HG03103 (cell line): ENCODE data around the gene RPL11.
A peak's percentile ranks its signal among the peaks of the same experiment; 100 is the strongest.
"Not testable (repeated sequence)": the region's sequence is repeated elsewhere in the genome, so short reads cannot be mapped to it uniquely, and the experiment has no call there.

ENCODE experiments used
- ATAC-seq: cut with Tn5 transposase; IDR thresholded peaks from one replicate; pipeline ENCODE4 v1.9.1; 2021; ENCODE audit warnings: low read depth; ENCODE audit not compliant: unreplicated experiment

RPL11 gene

DNA sequence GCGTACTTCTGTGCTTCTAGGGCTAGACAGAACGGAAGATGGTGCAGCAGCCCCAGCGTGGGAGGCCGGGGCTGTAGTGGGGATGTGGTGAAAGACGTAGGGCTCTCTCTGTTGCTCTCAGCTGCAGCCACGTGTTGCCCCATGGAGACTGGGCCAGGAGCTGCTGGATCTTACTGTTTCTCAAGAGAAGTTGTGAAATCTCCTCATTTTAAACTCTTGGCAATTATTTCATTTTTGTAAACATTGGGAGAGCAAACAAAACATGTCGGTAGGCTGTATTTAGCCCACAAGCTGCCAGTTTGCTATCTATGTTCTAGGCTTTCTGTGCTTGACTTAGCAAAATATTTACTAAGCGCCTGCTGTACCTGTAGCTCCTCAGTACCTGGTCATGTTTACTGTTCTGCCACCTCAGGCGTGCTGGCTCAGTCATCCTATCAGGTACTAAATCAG lies 35.8 kb downstream of the RPL11 start:
- no peak for ATAC-seq

DNA sequence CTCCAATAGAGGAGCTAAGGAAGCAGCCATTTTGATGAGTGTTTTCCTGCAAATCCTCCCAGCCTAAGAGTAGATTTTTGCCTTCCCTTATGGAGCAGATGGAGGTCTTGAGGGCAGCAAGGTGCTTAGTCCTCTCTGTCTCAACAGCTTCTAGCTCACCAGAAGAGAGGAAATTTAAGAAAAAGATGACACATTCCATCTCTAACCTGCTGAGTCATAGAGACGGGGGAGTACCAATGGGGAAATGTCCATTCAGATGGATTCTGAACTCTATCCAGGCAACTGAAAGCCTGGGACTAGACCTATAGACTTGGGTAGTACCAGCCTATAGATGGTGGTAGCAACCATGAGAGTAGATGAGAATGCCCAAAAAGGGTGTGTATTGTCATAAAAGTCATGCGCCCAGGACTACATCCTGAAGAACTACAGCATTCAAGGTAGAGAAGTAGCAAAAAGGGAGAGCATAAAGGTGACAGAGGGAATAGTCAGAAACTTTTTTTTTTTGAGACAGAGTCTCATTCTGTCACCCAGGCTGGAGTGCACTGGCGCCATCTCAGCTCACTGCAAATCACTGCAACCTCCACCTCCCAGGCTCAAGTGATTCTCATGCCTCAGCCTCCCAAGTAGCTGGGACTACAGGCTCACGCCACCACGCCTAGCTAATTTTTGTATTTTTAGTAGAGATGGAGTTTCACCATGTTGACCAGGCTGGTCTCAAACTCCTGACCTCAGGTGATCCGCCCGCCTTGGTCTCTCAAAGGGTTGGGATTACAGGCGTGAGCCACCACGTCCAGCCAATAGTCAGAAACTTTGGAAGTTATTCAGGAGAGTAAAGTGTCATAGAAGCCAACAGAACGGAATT lies 41.0 kb downstream of the RPL11 start:
- no peak for ATAC-seq

DNA sequence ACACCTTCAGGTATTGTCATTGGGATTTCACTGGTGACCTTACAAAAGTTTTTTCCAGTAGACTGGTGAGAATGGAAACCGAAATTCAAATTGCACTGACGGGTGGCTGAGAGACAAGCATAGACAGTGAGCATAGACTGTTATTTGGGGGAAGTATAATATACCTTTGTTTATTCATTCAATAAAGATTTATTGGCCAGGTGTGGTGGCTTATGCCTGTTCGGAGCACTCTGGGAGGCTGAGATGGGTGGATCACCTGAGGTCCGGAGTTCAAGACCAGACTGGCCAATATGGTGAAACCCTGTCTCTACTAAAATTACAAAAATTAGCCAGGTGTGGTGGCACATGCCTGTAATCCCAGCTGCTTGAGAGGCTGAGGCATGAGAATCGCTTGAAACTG lies 41.7 kb downstream of the RPL11 start:
- ATAC-seq: not testable (repeated sequence)

DNA sequence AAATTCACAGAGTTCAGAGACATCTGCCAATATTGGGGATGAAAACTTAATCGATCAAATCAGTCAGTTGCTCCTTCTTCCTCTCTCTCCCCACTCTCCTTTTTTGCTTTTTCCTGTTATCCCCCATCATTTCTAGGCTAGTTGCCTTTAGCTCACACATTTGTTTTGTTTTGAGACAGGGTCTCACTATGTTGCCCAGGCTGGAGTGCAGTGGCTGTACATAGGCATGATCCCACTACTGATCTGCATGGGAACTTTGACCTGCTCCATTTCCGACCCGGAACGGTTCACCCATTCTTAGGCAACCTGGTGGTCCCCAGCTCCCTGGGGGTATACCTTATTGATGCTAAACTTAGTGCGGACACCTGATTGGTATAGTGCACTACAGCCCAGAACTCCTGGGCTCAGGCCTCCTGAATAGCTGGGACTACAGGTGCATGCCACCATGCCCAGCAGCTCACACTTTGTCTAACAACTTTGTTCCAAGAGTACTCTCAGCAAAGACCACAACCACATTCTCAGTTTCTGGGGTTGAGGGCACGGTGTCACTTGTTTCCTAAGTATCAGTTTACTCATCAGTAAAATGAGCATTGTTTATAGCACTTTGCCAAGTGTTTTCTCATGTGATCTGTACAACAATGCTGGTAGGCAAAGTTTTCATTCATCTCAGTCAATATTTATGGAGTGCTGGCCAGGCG lies 45.0 kb downstream of the RPL11 start:
- ATAC-seq: no peak

DNA sequence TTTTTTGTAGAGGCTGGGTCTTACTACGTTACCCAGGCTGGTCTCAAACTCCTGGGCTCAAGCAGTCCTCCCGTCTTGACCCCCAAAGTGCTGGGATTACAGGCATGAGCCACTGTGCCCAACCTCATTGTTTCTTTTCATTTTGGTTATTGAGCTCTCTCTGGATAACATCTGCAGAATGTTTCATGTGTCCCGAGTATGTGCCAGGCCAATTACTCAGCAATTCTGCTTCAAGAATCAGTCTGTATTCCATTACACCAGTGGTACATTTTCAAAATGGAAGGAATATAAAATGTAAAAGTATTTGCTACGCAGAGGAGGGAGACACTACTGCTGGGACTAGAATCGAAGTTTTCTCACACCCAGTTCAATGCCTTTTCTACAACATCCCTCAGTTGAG lies 50.0 kb downstream of the RPL11 start:
- no peak for ATAC-seq

DNA sequence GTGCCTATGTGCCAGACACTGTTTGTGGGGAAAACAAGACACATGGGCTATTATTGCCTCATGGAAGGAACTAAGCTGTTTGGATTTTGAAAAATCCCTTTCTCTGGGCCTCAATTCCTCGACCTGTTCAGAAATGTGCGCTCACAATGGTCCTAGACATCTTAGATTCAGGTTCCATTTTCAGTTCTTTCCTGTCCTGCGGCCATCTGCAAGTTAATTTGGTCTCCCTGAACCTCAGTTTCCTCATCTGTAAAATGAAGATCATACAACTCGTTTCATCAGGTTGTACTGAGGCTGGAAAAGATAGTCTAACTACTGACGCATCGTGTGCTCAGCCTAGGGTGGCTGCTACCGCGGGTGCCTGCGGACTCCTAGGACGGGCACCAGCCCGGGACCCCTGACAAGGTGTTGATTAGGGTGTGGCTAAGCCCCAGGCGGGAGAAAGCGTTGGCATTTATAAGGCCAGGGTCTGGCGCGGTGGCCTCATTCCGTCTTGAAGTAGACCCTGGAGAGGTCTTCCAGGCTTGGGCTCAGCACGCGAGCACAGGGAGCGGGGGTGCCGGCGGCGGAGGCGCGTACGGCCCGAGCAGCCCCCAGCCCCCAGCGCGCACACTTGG lies 51.2 kb downstream of the RPL11 start:
- ATAC-seq: peak; percentile 25

DNA sequence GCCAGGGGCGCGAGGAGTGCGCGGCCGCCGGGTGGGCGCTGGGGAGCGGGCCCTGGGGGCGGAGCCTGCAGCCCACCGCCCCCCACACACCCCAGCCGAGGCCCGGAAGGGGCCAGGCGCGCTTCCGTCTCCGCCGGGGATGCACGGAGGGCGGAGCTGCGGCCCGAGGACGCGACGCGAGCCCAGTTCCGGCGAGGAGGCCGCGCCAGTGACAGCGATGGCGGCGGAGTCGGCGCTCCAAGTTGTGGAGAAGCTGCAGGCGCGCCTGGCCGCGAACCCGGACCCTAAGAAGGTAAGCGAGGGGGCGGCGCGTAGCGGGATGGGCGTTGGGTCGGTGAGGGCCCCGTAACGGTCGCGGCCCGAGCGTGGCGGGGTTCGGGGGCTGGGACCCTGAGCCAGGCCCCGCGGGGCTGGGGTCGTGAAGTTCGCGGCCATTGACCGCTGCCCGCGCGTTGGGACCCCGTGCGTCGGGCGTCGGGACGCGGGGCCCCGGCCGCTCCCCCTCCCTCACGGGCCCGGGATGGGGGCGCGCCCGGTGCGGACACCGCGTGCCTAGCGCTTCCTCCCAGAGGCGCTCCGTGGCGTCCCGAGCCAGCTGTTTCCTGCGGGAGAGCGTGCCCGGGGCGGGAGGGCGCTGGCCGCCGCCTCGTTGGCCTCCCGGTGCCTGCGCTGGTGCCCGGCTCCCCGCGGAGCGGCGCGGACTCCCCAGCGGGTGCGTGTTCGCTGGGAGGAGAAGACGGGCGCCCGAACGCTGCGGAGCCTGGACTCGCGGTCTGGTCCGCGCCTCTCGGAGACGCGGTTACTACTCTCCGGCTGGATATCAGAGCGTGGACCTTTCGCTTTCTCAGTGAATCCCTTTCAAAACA lies 51.9 kb downstream of the RPL11 start, which contains the start of gene ELOA:
TSS of gene ELOA (plus strand) at position 185 of the 866 bp plus-strand sequence. CDS start at position 218, 33 bp downstream.
- peak; percentile 64 for ATAC-seq

DNA sequence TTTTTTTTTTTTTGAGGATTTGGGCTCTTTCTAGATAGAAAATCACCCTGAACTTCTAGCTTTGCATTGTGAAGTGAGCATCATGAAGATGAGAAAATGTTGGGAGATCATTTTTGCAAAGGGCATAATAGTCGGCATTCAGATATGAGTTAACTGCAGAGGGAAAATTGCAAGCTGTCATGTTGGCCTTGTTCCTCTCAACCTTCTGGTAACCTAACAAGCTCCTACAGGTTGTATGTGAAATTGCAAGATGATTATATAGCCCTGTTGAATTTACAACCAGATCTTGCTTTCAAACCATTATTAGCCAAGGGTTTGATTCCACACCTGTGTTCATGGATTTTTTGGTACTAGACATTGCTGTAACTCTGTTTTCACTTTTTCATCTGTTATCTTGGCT lies 53.9 kb downstream of the RPL11 start:
- no peak for ATAC-seq
